Measurements from ENCODE around the gene TRIM2.

The TRIM2 gene

GRCh38 chr4:153252122-153252521 lies 47.9 kb downstream of the TRIM2 start:
- H3K4me3 ChIP-seq (replicated peaks; ENCODE audit: low read depth, low read length): no peak overlapping the region
- no peak for DNase-seq (ENCODE audit: low read depth)
- TF ChIP-seq CTCF (IDR thresholded peaks at IDR 0.05; ENCODE audit: low read length, missing control alignments): no peak

- no peak for TF ChIP-seq CTCF (IDR thresholded peaks at IDR 0.05; ENCODE audit: low read length, missing control alignments)
- DNase-seq (ENCODE audit: low read depth): no peak
- no peak overlapping the region for H3K4me3 ChIP-seq (replicated peaks; ENCODE audit: low read depth, low read length)
Measured at GRCh38 chr4:153255233-153255632, 51.0 kb downstream of the TRIM2 start.

- H3K4me3 ChIP-seq (replicated peaks; ENCODE audit: low read depth, low read length): no peak overlapping the region
- TF ChIP-seq CTCF (IDR thresholded peaks at IDR 0.05; ENCODE audit: low read length, missing control alignments): no peak
- DNase-seq (ENCODE audit: low read depth): peak; percentile 57
Measured at GRCh38 chr4:153257151-153257620, 52.9 kb downstream of the TRIM2 start.

GRCh38 chr4:153257991-153258390 lies 53.7 kb downstream of the TRIM2 start:
- H3K4me3 ChIP-seq (replicated peaks; ENCODE audit: low read depth, low read length): no peak overlapping the region
- no peak for TF ChIP-seq CTCF (IDR thresholded peaks at IDR 0.05; ENCODE audit: low read length, missing control alignments)
- no peak for DNase-seq (ENCODE audit: low read depth)

- H3K4me3 ChIP-seq (replicated peaks; ENCODE audit: low read depth, low read length): no peak overlapping the region
- no peak for TF ChIP-seq CTCF (IDR thresholded peaks at IDR 0.05; ENCODE audit: low read length, missing control alignments)
- DNase-seq (ENCODE audit: low read depth): no peak
Measured at GRCh38 chr4:153258750-153259149, 54.5 kb downstream of the TRIM2 start.

GRCh38 chr4:153259661-153260060 lies 55.4 kb downstream of the TRIM2 start:
- TF ChIP-seq CTCF (IDR thresholded peaks at IDR 0.05; ENCODE audit: low read length, missing control alignments): no peak
- no peak for DNase-seq (ENCODE audit: low read depth)
- H3K4me3 ChIP-seq (replicated peaks; ENCODE audit: low read depth, low read length): no peak overlapping the region

GRCh38 chr4:153260132-153260531 lies 55.9 kb downstream of the TRIM2 start:
- H3K4me3 ChIP-seq (replicated peaks; ENCODE audit: low read depth, low read length): no peak overlapping the region
- no peak for TF ChIP-seq CTCF (IDR thresholded peaks at IDR 0.05; ENCODE audit: low read length, missing control alignments)
- no peak for DNase-seq (ENCODE audit: low read depth)
